Fibroblast of lung (primary cell): ENCODE measurements around the gene ABCD1. TPM values are rescaled to one million over a fixed set of nuclear protein-coding genes. Genes with fewer than 3 reads are reported as not detected.

Experiments
- DNase-seq, 2 donors: peaks; one replicate each; pipeline versions ENCODE4 v3.0.0 to v3.0.0-alpha.2; 2010; ENCODE audit warnings: low read depth in 2 of 2
- H2AFZ ChIP-seq: 2 replicates; pipeline ENCODE4 v1.5.1; 2012; ENCODE audit warnings: low read length, control low read depth, inconsistent platforms
- H3K27ac ChIP-seq: 2 replicates; pipeline ENCODE4 v1.5.1; 2011; ENCODE audit warnings: low read length, control low read depth; ENCODE audit not compliant: insufficient read depth
- H3K27me3 ChIP-seq: 2 replicates; pipeline ENCODE4 v1.5.1; 2011; ENCODE audit warnings: mild to moderate bottlenecking, low read length; ENCODE audit not compliant: control insufficient read depth, insufficient read depth
- H3K36me3 ChIP-seq: 2 replicates; pipeline ENCODE4 v1.5.1; 2011; ENCODE audit warnings: low read length; ENCODE audit not compliant: control insufficient read depth, insufficient read depth
- H3K4me1 ChIP-seq: 2 replicates; pipeline ENCODE4 v1.5.1; 2011; ENCODE audit warnings: low read length; ENCODE audit not compliant: control insufficient read depth, insufficient read depth; ENCODE audit errors: extremely low read depth
- H3K4me2 ChIP-seq: 2 replicates; pipeline ENCODE4 v1.5.1; 2011; ENCODE audit warnings: low read length, control low read depth; ENCODE audit not compliant: insufficient read depth; ENCODE audit errors: extremely low read depth
- H3K4me3 ChIP-seq, 4 experiments: fragments of 200-600 bp in 1 of 4; sonication (generic) in 1 of 4; replicated peaks in 1 of 4; 2 replicates each; pipeline ENCODE4 v1.5.1; 2011 to 2016; ENCODE audit warnings: low read length in 4 of 4, low read depth in 3 of 4, mild to moderate bottlenecking in 3 of 4, control low read depth in 2 of 4, inconsistent platforms in 1 of 4, mixed read lengths in 1 of 4; ENCODE audit not compliant: insufficient read depth in 1 of 4; ENCODE audit errors: control extremely low read depth in 1 of 4
- H3K79me2 ChIP-seq: 2 replicates; pipeline ENCODE4 v1.5.1; 2012; ENCODE audit warnings: mild to moderate bottlenecking, low read length, inconsistent platforms; ENCODE audit not compliant: control insufficient read depth, insufficient read depth
- H3K9ac ChIP-seq: 2 replicates; pipeline ENCODE4 v1.5.1; 2011; ENCODE audit warnings: mild to moderate bottlenecking, low read length, control low read depth; ENCODE audit not compliant: insufficient read depth
- H3K9me3 ChIP-seq: 2 replicates; pipeline ENCODE4 v1.5.1; 2012; ENCODE audit warnings: low read depth, low read length; ENCODE audit not compliant: control insufficient read depth, insufficient read depth
- H4K20me1 ChIP-seq: 2 replicates; pipeline ENCODE4 v1.5.1; 2011; ENCODE audit warnings: low read length; ENCODE audit not compliant: control insufficient read depth, insufficient read depth; ENCODE audit errors: extremely low read depth
- EZH2 ChIP-seq: IDR thresholded peaks from 2 replicates; pipeline ENCODE4 v1.5.1; 2012; ENCODE audit warnings: low read length, control low read depth, mild to moderate bottlenecking; ENCODE audit errors: missing control alignments
- polyA plus RNA-seq, 2 donors: library from polyadenylated mRNA; depleted of rRNA in 1 of 2; stranded (reverse) in 1 of 2; unstranded in 1 of 2; fragments of >200 nt; gene quantifications; 2 replicates each; pipeline ENCODE4 v1.2.1, GENCODE V29; 2011 to 2012; ENCODE audit warnings: missing spikeins in 1 of 2
- total RNA-seq: library from RNA; depleted of rRNA; stranded (reverse); fragments of >200 nt; gene quantifications from 2 replicates; pipeline ENCODE4 v1.2.1, GENCODE V29; 2014
- TF ChIP-seq, protein P1 (sequence below), 2 donors: IDR thresholded peaks in 1 of 2; conservative IDR thresholded peaks in 1 of 2; 1 replicate in 1 of 2; 2 replicates in 1 of 2; pipeline ENCODE4 v1.5.1; 2011 to 2012; ENCODE audit warnings: low read length in 2 of 2, control low read depth in 1 of 2, inconsistent platforms in 1 of 2, low read depth in 1 of 2, mild to moderate bottlenecking in 1 of 2

ABCD1 gene
- total and polyA plus RNA-seq, 2 donors (not counting 1 experiment from before 2014, with no cell fraction given): 4.0 to 12.7 TPM

- Histone ChIP-seq H3K4me2 (no peak overlapping the region), H3K4me3 (no peak overlapping the region), H3K27me3 (no peaks in the 10 kb centered on the region), H2AFZ (no peak overlapping the region), H3K9ac (no peak overlapping the region), H3K79me2 (no peaks in the 10 kb centered on the region), H3K4me1 (peaks cover 10% of the 10 kb centered on the region), H3K36me3 (no peaks in the 10 kb centered on the region), H3K27ac (no peak overlapping the region), H4K20me1 (no peaks in the 10 kb centered on the region), H3K9me3 (no peaks in the 10 kb centered on the region)
- no peak for TF ChIP-seq EZH2
- TF ChIP-seq, protein P1, sequence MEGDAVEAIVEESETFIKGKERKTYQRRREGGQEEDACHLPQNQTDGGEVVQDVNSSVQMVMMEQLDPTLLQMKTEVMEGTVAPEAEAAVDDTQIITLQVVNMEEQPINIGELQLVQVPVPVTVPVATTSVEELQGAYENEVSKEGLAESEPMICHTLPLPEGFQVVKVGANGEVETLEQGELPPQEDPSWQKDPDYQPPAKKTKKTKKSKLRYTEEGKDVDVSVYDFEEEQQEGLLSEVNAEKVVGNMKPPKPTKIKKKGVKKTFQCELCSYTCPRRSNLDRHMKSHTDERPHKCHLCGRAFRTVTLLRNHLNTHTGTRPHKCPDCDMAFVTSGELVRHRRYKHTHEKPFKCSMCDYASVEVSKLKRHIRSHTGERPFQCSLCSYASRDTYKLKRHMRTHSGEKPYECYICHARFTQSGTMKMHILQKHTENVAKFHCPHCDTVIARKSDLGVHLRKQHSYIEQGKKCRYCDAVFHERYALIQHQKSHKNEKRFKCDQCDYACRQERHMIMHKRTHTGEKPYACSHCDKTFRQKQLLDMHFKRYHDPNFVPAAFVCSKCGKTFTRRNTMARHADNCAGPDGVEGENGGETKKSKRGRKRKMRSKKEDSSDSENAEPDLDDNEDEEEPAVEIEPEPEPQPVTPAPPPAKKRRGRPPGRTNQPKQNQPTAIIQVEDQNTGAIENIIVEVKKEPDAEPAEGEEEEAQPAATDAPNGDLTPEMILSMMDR (conservative IDR thresholded peaks at IDR 0.05 in 1 of 2, IDR thresholded peaks at IDR 0.05 in 1 of 2; ENCODE audit: low read depth in 1 of 2, low read length in 2 of 2): no peak
- no peak for DNase-seq
These were observed 6.6 kb downstream of the ABCD1 start for GRCh38 chrX:153731117-153731844.

- no peak for DNase-seq
- no peaks in the 10 kb centered on the region for H3K27me3 ChIP-seq
- H4K20me1 ChIP-seq: no peaks in the 10 kb centered on the region
- no peak overlapping the region for H3K4me3 ChIP-seq
- no peaks in the 10 kb centered on the region for H3K79me2 ChIP-seq
- H3K9ac ChIP-seq: no peak overlapping the region
- no peak overlapping the region for H3K27ac ChIP-seq
- H3K36me3 ChIP-seq: no peaks in the 10 kb centered on the region
- H3K4me1 ChIP-seq: peaks cover 8% of the 10 kb centered on the region
- no peak for TF ChIP-seq EZH2
- TF ChIP-seq, protein P1 (conservative IDR thresholded peaks at IDR 0.05 in 1 of 2, IDR thresholded peaks at IDR 0.05 in 1 of 2; ENCODE audit: low read depth in 1 of 2, low read length in 2 of 2): no peak
- H3K4me2 ChIP-seq: no peak overlapping the region
- no peak overlapping the region for H2AFZ ChIP-seq
- H3K9me3 ChIP-seq: no peaks in the 10 kb centered on the region
These were observed 7.2 kb downstream of the ABCD1 start for GRCh38 chrX:153731845-153732215.

DNA sequence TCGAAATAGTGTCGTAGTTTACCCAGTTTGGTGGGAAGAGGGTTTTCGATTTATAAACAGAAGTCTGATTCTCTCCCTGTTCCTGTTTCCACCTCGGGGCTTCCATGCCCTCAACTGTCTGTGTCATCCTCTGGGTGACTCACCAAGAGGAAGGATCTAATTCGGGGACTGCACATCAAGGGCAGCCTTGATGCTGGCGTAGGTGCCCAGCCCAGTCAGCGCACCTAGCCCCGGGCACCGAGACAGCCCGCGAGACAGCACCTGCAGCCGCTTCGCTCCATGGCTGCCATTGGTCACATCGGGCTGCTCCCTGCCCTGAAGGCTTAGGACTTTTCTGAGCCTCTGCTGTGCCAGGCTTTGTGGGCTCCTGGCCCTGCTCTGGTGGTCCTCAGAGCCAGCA is 7.7 kb downstream of the ABCD1 start:
- no peak overlapping the region for H3K27ac ChIP-seq
- no peak overlapping the region for H3K4me3 ChIP-seq
- no peaks in the 10 kb centered on the region for H3K27me3 ChIP-seq
- H3K9me3 ChIP-seq: no peaks in the 10 kb centered on the region
- no peak overlapping the region for H2AFZ ChIP-seq
- H4K20me1 ChIP-seq: no peaks in the 10 kb centered on the region
- no peaks in the 10 kb centered on the region for H3K79me2 ChIP-seq
- H3K4me2 ChIP-seq: no peak overlapping the region
- no peak overlapping the region for H3K9ac ChIP-seq
- DNase-seq: no peak
- no peaks in the 10 kb centered on the region for H3K36me3 ChIP-seq
- TF ChIP-seq, protein P1 (conservative IDR thresholded peaks at IDR 0.05 in 1 of 2, IDR thresholded peaks at IDR 0.05 in 1 of 2; ENCODE audit: low read depth in 1 of 2, low read length in 2 of 2): no peak
- peaks cover 2% of the 10 kb centered on the region for H3K4me1 ChIP-seq
